Endothelial cell (in vitro differentiated cells): ENCODE results near the gene MCCD1. TPM values are rescaled to one million over a fixed set of nuclear protein-coding genes. Genes with fewer than 3 reads are reported as not detected.
"Not testable (repeated sequence)": the region's sequence is repeated elsewhere in the genome, so short reads cannot be mapped to it uniquely, and the experiment has no call there.

Experiments
- DNase-seq: peaks from one replicate; pipeline ENCODE4 v3.0.0; 2021; ENCODE audit warnings: low spot score
- H3K27ac Mint-ChIP-seq: one replicate; pipeline ENCODE4 v1.8.0; 2021; ENCODE audit warnings: mixed read lengths, inconsistent platforms; ENCODE audit not compliant: unreplicated experiment
- H3K27me3 Mint-ChIP-seq: one replicate; pipeline ENCODE4 v1.8.0; 2021; ENCODE audit warnings: mild to moderate bottlenecking, moderate library complexity, mixed read lengths, inconsistent platforms; ENCODE audit not compliant: unreplicated experiment
- H3K36me3 Mint-ChIP-seq: one replicate; pipeline ENCODE4 v1.8.0; 2021; ENCODE audit warnings: mild to moderate bottlenecking, low read depth, mixed read lengths, inconsistent platforms; ENCODE audit not compliant: unreplicated experiment
- H3K4me1 Mint-ChIP-seq: one replicate; pipeline ENCODE4 v1.8.0; 2021; ENCODE audit warnings: mild to moderate bottlenecking, mixed read lengths, inconsistent platforms; ENCODE audit not compliant: unreplicated experiment
- H3K4me3 Mint-ChIP-seq: one replicate; pipeline ENCODE4 v1.8.0; 2021; ENCODE audit warnings: mild to moderate bottlenecking, mixed read lengths, inconsistent platforms; ENCODE audit not compliant: unreplicated experiment
- H3K9me3 Mint-ChIP-seq: one replicate; pipeline ENCODE4 v1.8.0; 2021; ENCODE audit warnings: mixed read lengths, inconsistent platforms; ENCODE audit not compliant: unreplicated experiment
- total RNA-seq: library from RNA; stranded (reverse); fragmentation: NEBNext Ultra II Directional; extraction: Animal tissue kit (Norgen Biotek cat#: 25700); gene quantifications from one replicate; pipeline ENCODE4 v1.2.1, GENCODE V29; 2021; ENCODE audit not compliant: unreplicated experiment
- TF ChIP-seq, protein P1 (sequence below): fragments of 200-600 bp; sonication (generic); IDR thresholded peaks from one replicate; pipeline ENCODE4 v1.5.0; 2021; ENCODE audit warnings: antibody characterized with exemption; ENCODE audit not compliant: unreplicated experiment

MCCD1 gene
- total RNA-seq, 1 donor from 2014 or later: not detected

DNA sequence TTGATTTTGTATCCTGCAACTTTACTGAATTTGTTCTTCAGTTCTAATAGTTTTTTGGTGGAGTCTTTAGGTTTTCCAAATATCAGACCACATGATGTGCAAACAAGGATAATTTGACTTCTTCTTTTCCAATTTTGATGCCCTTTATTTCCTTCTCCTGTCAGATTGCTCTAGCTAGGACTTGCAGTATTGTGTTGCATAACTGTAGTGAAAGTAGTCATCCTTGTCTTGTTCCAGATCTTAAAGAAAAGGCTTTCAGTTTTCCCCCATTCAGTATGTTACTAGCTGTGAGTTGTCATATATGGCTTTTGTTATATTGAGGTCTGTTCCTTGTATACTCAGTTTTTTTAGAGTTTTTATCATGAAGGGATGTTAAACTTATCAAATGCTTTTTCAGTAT, 26.2 kb upstream of the MCCD1 start:
- Mint-ChIP-seq H3K4me1 (peaks cover 11% of the 10 kb centered on the region), H3K4me3 (no peak overlapping the region), H3K27me3 (peaks cover 5% of the 10 kb centered on the region), H3K36me3 (no peaks in the 10 kb centered on the region), H3K9me3 (no peaks in the 10 kb centered on the region), H3K27ac (no peak overlapping the region)
- TF ChIP-seq, protein P1, sequence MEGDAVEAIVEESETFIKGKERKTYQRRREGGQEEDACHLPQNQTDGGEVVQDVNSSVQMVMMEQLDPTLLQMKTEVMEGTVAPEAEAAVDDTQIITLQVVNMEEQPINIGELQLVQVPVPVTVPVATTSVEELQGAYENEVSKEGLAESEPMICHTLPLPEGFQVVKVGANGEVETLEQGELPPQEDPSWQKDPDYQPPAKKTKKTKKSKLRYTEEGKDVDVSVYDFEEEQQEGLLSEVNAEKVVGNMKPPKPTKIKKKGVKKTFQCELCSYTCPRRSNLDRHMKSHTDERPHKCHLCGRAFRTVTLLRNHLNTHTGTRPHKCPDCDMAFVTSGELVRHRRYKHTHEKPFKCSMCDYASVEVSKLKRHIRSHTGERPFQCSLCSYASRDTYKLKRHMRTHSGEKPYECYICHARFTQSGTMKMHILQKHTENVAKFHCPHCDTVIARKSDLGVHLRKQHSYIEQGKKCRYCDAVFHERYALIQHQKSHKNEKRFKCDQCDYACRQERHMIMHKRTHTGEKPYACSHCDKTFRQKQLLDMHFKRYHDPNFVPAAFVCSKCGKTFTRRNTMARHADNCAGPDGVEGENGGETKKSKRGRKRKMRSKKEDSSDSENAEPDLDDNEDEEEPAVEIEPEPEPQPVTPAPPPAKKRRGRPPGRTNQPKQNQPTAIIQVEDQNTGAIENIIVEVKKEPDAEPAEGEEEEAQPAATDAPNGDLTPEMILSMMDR: no peak
- no peak for DNase-seq

DNA sequence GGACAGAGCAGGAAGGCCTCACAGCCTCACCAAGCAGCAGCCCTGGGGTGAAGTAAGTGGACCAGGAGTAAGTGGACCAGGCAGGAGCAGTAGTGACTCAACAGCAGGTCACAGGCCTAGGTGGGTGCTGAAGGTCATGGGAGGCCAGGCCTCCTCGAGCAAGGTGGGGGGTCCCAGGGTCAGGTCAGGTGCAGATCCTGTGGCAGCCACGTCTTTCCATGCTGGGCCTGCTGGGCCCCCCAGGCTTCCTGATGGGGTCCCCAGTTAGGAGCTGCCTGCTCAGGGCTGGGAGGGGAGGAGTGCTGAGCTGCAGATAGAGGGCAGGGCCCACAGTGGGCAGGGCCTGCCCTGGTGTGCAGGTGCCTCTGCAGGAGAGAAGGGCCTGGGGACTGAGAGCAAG, 19.7 kb upstream of the MCCD1 start:
- DNase-seq, H3K9me3 Mint-ChIP-seq, H3K27ac Mint-ChIP-seq, H3K27me3 Mint-ChIP-seq, H3K4me3 Mint-ChIP-seq, H3K36me3 Mint-ChIP-seq: not testable (repeated sequence)
- peaks cover 11% of the 10 kb centered on the region for H3K4me1 Mint-ChIP-seq

DNA sequence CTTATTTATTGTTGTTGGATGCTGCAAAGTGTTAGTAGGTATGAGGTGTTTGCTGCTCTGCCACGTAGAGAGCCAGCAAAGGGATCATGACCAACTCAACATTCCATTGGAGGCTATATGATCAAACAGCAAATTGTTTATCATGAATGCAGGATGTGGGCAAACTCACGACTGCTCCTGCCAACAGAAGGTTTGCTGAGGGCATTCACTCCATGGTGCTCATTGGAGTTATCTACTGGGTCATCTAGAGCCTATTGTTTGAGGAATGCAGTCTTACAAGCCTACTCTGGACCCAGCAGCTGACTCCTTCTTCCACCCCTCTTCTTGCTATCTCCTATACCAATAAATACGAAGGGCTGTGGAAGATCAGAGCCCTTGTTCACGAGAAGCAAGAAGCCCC, 18.8 kb upstream of the MCCD1 start:
- H3K9me3 Mint-ChIP-seq: no peaks in the 10 kb centered on the region
- H3K27ac Mint-ChIP-seq: no peak overlapping the region
- no peak for DNase-seq
- H3K36me3 Mint-ChIP-seq: peaks cover 7% of the 10 kb centered on the region
- peaks cover 8% of the 10 kb centered on the region for H3K4me1 Mint-ChIP-seq
- TF ChIP-seq, protein P1: no peak
- H3K27me3 Mint-ChIP-seq: peaks cover 3% of the 10 kb centered on the region
- no peak overlapping the region for H3K4me3 Mint-ChIP-seq

DNA sequence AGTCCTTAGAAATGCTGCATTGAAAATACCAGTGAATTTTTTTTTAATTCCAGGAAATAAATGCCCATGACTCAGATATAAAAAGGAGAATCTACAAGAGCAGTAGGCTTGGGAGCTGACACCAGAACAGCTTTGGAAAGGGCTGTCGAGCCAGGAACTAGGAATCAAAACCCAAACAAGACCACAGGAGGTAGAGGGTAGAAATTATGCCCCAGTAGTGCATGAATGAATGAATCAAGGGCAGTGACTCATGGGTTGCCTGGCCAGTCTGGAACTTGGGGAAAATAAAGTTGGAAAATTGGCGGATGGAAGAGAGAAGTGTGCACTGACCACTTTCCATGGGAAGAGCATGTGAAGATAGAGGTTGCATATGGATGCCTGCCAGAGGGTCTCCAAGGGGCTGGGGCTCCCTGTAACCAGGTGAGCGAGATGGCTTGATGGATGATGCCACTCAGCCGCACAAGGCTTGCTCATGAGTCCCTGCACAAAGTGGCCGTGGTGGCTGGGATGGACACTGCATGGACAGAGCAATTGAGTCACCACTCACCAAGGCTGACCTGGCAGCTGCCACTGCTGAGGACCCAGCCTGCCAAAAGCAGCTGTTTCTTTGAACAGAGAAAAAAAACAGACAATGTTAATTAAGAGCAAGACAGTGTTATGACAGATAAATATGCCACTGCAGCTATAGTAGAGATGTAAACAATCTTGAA, 15.2 kb upstream of the MCCD1 start:
- no peak overlapping the region for H3K27ac Mint-ChIP-seq
- no peaks in the 10 kb centered on the region for H3K4me1 Mint-ChIP-seq
- peaks cover 7% of the 10 kb centered on the region for H3K36me3 Mint-ChIP-seq
- TF ChIP-seq, protein P1: no peak
- no peak for DNase-seq
- no peaks in the 10 kb centered on the region for H3K27me3 Mint-ChIP-seq
- H3K9me3 Mint-ChIP-seq: no peaks in the 10 kb centered on the region
- H3K4me3 Mint-ChIP-seq: no peak overlapping the region

DNA sequence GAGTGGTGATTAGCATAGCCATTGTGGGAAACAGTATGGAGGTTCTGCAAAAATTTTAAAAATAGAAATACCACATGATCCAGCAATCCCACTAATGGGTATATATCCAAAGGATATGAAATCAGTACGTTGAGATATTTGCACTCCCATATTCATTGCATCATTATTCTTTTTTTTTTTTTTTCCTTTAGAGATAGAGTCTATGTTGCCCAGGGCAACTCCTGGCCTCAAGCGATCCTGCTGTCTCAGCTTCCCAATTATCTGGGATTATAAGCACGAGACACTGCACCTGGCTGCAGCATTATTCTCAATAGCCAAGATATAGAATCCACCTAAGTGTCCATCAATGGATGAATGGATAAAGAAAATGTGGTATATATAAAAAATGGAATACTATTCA, 6.9 kb upstream of the MCCD1 start:
- Mint-ChIP-seq H3K27ac (no peak overlapping the region), H3K4me1 (peaks cover 5% of the 10 kb centered on the region), H3K9me3 (no peaks in the 10 kb centered on the region), H3K4me3 (no peak overlapping the region), H3K36me3 (no peaks in the 10 kb centered on the region), H3K27me3 (no peaks in the 10 kb centered on the region)
- DNase-seq: no peak
- TF ChIP-seq, protein P1: no peak
